HuH-7.5 (cell line): ENCODE measurements around the gene TENM4.

Experiments used
- DNase-seq: peaks from one replicate; pipeline ENCODE4 v3.0.0; 2011; ENCODE audit warnings: low spot score

The TENM4 gene

DNA sequence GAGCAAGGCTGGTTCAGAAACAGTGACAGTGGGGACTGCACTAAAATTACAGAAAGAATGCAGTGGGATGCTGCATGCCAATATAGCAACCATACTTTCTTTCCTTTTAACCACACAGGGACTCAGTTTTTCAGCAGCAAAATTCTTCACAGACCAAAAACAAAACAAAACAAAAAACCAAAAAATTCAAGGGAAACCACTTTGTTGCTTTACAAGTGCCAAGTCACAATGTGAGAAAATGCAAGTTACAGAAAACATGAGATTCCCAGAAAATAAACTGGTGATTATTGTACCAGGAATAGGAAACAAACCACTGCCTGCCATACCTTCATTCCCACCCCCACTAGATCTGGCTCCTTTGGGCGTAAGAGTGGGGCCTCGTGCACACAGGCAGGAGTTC lies 52.6 kb downstream of the TENM4 start:
- no peak for DNase-seq

DNA sequence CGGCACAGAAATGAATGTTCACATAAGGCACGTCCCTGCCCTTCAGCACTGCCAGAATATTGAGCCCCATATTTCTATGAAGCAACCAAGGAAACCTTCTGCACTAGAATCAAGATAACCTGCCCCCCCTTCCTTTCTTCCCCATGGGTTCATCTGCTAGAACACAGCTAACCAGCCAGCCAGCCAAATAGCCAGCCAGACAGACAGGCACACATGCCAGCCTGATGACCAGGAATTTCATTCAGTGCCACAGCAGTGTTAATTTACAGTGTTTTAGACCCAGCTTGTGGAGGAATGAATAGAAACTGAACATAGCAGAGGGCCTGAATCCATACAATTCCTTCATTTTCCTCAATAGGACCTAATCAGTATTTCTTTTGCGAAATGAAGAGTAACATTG lies 57.0 kb downstream of the TENM4 start:
- DNase-seq, result no peak

DNA sequence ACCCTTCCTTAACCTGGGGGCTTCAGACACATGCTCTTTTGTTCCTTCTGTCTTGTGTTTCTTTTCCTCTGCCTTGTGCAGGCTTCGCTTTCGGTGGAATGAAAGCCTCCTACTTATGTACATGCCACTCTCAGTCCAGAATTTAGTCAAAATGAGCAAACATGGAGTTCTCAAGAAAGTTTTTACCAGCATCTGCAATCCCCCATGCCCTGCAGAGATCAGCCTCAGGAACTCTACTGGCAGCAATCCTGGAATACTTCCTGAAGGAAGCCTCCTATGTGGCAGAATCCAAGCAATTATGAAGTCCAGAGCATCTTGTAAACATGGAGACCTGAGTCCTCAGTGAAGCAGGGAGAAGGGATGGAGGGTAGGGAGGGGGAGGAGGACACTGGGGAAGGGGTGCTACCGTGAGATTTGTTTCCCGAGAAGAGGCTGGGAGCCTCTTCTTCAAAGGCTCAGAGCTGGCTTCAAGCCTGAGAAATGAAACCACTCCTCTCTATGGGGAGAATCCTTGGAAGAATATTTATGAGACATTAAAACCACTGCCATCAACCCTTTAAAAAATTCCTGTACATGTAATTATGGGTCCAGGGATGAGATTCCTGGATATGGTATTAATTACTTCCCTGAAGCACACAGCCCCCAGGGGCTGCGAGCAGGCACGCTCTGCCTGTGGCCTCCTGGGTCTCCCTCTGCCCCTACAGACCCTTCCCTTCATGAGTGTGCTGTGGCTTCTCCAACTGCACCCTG lies 58.4 kb downstream of the TENM4 start:
- no peak for DNase-seq

DNA sequence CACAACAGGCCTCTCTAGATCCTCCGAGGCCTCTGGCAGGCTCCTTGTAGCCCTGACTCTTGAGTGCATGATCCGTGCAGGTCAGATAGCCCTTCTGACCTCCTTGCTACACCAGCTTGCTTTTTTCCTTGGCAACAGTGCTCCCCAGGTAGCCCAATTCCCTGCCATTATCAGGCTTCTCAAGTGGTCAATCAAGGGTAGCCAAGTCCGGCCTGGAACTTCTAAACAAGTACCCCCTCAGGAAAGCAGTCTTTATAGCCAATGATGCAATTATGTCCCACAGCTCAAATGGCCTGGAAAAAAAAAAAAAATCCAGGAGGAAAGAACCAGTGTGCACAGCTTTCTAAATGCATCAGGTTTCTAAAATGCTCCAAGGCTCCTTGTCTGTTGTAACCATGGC lies 59.8 kb downstream of the TENM4 start:
- no peak for DNase-seq

DNA sequence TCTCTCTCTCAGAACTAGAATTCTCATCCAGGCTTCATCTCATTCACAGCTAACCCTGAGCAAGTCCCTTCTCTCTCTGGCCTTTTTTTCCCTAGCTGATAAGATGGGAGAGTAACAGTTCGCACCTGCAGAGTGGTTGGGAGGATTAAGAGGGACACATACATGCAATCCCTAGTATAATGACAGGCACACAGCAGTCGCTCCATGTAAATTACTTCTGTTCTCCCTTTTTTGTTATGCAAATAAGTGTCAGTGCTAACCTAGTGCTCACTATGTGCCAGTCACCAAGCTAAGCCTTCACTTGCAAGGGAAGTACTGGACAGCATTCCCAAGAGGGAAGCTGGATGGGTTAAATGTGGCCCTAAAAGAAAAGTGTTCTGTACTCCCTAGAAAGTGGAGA lies 63.4 kb downstream of the TENM4 start:
- no peak for DNase-seq

DNA sequence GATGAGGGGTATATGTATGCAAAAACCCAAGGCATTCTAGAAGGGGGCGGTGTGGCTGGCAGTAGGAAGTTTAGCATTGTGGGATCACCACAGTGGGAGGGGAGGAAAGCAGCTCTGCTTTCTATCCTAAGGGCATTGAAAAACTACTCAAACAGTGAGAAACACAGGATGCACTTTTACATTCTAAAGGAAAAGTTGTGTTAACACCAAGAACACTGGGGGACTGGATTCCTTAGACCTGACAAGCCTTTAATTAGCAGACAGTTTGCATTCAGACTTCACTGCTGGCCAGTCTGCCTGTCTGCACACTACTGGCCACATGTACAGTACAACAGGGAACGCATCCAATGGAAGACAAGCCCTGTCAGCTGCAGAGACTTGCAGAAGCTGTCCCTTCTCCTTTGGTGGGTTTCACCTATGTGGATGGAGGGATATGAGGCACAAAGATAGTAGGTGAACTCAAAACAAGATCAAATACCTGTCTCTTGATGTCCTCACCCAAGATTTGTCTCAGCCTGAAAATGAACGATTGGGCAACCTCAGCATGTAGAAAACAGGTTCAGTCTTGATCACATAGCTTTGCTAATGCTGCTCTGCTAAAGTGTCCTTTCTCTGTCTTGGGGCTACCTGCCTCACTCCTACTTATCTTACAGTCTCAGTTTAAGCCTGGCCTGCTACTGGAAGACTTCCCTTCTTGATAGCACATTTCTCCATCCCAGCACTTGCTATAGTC lies 64.8 kb downstream of the TENM4 start:
- no peak for DNase-seq

DNA sequence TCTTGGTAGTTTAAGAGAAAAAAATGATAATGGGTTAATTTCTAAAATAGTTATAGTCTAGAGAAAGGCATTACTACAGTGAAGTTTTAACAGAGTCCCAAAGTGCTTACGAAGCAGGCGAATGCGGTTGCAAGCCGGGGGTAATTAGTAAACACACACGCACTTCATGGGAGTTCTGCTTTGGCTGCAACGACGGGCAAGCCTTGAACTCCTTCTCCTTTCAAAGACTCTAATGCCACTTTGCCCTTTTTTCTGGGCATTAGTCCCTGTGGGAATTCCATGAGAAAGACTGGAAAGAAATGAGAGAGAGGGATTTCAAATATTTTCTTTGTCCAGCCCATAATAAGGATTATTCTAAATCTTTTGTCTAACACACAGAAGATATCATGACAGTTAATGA lies 66.1 kb downstream of the TENM4 start:
- no peak for DNase-seq

DNA sequence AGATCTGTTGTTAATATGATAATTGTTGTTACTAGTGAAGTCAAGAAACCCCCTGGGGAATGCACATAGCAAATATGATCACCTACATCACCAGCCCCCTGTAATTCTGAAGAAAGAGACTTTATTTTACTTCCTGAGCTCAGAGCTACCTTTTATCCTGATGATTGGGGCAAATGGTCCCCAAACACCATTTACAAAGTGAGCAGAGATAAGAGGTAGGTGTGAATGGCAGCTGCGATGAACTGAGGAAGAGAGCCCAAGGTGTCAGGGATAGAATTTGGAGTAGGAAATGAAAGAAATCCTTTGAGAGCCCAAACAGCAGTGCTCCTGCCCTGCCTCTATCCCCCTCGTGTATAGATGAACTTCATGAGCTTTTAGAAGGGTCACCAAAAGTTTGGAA lies 69.1 kb downstream of the TENM4 start:
- DNase-seq, result no peak

DNA sequence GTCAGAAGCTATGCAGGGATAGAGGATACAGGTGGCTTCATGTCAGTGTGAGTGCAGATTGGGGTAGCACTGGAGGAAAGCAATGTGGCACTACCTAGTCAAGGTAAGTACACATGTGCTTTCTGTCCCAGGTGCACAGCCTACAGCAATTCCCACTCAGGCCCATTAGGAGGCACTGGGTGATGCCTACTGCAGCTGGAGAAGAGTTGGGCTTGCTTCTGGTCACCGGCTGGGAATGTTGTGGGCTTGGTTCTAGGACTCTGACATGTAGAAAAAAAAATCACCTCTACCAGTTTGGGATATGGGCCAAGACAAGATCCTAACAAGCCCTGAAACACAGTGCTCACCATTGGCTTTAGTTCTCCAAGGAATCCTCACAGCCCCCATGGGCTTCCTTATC lies 69.7 kb downstream of the TENM4 start:
- DNase-seq, result no peak

DNA sequence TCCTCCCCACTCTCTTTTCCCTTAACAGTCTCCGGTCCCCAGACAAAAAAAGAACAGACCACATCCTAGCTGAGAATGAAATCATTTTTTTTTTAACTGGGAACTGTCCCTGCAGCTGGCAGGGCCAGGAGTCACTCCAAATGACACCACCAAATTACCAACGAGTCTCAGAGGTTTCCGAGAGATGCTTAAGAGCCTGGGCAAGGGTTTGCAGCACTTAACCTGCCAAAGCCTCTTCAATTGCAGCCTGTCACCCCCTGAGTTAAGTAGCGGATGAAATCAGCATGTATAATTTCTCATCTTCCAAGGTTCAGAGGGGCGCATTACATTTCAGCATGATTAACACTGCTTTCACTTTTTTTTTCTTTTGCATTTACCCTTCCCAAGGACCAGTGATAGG lies 71.8 kb downstream of the TENM4 start:
- no peak for DNase-seq

DNA sequence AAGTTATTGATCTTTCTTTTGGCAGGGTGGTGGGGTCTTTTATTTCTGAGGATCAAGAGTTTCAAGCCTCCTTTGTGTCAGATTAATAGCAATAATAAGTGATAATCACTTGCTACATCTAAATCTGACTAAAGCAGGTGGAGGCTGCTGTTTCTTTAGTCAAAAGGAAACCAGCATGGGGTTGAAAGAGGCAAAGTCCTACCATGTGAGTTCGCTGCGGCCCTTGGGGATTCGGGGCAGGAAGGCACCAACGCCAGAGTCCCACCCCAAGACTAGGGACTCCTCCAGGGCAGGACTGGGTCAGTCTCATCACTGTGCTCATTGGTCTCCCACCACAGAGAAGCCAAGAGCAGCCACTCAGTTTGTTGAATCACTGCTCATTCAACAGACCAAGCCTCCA lies 73.0 kb downstream of the TENM4 start:
- DNase-seq, result no peak

DNA sequence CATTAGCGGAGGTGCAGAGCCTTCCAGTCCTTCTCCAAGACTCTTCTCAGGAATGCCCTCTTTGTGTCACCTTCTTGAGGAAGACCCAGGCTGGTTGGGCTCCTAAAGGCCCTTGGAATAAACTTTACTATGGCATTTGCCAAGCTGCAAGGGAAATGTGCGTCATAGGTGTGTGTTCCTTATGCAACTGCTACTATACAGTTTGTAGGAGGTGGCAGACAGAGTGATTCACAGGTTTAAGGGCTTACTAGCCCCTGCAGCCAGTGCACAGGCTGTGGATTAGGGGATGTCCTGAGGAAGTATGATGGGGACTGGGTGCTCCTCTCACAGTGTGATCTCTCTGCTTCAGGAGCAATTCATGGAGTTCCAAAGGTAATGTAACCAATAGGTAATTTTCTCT lies 74.6 kb downstream of the TENM4 start:
- DNase-seq, result no peak

DNA sequence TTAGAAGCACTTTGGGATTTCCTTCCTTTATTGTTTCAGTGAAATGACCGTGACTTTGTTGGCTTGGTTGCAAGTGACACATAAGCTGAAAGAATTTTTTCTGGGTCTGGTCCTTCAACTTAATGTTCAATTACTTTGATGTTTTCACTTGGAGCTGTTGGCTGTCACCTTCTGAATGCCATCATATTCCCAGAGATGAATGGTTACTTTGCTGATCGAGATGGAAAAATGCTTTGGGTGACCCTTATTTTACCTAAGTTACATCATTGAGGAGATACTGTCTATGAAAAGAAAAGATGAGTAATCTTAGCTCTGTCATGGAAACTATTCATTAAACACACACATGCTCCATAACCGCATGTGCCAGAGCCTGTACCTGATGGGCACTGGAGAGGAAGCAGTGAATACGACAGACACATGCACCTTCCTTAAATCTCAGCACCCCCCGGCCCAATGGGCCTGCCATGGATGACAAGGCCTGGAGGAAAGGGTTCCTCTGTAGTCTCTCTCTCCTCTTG lies 76.9 kb downstream of the TENM4 start:
- DNase-seq, result no peak

DNA sequence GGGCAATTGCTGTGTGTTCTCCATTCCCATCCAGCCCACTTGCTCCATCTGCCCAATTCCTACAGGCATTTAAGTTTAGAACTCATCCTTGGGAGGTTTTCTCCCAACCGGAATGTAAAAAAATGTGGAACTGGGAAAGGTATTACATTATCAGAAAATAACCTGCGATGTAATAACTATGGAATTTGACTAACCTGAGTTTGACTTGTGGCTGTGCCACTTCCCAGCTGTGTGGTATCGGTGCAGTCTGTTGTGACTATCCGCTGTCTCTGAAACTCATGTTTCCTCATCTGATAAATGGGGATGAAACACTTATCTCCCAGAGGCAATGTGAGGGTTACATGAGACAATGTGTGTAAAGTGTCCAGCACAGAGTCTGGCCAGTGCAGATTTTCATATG lies 77.6 kb downstream of the TENM4 start:
- no peak for DNase-seq

DNA sequence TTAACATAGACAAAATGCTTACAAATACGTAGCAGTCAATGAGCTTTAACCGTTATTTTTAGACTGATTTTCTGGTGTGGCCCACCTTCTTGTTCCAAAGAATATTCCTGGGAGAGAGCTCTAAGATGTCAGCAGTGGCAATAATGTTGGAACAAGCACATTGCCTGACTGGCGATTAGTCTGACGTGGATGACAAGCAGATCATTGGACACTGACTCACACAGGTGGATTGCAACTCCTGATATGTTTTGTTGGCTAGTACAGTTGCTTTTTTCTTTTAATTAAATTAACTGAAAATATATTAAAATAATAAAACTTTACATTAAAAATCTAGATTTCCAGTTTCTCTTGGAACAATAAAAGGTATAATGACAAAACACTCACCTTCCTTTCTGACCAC lies 78.0 kb downstream of the TENM4 start:
- no peak for DNase-seq

DNA sequence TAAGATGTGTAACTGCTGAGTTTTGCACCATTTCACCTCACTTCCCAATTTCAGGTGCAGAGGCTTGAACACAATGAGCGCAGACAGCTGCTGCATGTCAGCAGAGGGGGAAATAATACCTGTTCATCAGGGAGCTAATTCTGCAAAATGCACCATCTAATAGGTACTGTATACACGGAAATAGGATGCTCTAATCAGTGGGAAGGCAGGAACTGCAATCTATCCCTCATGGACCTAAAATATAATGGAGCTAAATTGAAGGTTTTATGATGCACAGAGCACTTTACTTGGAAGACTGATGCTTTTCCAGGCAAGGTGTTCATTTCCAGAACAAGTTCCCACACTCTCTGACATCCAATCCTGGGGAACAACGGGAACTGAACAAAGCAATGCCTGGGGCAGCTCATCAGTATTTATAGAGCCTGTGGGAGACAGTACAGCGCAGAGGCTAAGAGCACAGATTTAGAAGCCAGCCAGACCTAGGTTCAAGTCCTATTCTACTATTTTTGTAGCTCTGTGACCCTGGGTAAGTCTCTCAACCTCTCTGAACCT lies 78.5 kb downstream of the TENM4 start:
- DNase-seq, result no peak

DNA sequence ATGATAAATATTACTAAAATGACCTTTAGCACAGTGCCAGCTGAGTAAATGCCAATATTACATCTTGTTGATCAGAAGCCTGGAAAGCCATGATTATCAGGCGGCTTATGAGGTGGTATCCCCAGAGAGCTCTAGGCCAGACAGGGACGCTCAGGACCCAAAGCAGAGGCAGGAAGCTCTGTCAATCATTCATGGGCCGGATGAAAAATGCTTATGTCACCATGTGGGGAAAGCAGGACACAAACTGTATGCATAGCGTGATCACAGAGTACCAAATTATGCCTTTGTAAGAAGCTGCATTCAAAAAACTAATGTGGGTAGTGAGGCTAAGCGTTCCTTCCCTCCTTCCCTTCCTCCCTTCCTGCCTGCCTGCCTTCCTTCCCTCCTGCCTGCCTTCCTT lies 82.6 kb downstream of the TENM4 start:
- no peak for DNase-seq

DNA sequence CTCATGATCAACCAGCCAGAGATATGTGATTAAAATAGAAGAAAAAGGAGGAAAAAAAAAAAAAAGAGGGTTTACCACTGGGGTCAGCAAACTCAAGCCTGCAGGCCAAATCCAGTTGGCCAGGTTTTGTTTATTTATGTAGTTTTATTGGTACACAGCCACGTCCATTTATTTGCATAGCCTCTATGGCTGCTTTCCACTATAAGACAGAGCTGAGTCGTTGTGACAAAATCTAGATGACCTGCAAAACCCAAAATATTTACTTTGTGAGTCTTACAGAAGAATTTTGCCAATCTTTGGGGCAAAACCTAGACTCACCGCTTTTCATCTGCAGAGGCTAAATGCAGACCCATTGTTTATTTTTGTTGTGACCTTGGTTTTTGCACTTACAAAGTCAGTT lies 87.1 kb downstream of the TENM4 start:
- no peak for DNase-seq

DNA sequence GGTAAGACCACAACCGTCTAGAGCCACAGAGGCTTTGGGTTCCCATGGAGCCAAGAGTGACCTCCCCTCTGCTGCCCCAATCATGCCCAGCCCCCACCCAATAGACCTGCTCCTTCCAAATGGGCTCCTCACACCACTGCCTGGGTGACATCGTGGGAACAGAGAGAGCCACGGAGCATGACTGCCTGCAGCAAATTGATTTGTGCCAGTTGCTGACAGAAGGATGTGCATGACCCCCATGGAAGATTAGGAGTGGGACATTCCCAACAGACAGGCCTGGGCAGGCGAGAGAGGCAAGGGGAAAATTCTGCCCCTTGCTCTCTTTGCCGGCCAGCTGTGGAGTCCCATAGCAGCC lies 88.5 kb downstream of the TENM4 start:
- DNase-seq, result no peak

DNA sequence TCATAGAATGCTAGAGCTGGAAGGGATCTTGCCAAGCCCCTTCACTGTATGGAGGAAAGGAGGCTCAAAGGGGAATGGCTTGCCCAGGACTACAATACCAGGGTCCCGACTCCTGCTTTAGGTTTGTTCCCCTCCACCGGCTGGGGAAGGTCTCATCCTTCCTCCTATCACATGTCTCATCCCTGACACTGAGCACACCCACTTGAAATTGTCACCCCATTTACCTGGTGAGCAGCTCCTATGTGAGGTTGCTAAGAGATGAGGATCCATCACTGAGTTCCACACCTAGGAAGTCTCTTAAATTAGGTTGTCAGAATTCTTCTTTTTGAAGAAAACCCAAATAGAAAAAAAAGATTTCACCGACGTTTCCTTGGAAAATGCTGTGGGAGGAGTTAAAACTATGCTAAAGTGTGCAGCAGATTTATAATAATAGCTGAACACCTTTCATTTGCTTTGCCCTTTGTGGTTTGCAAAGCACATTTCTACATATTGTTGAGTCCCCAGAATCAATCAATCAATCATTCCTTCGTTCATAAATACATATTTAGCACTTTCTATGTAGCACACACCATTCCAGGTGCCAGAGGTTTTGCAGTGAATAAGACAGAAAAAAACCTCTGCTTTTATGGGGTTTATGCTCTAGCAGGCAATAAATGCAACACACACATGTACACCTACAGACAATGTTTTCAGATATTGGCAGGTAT lies 91.7 kb downstream of the TENM4 start:
- DNase-seq, result no peak

DNA sequence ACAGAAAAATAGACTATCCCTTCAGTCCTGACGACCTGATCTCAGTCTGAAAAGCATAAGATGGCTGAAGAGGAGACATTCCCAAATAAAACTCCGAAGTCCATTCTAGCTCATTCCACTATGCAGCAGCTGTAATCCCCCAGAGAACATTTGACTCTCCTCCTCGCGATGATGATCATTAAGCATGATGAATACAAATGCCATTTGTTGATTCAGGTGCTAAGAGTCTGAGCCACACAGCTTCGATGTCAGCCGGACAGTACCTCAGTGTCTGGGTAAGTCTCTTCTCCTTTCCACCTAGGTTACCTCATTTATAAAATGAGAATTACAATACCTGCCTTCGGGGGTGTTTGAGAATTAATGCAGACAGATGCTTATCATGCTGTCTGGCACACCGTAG lies 94.8 kb downstream of the TENM4 start:
- no peak for DNase-seq

DNA sequence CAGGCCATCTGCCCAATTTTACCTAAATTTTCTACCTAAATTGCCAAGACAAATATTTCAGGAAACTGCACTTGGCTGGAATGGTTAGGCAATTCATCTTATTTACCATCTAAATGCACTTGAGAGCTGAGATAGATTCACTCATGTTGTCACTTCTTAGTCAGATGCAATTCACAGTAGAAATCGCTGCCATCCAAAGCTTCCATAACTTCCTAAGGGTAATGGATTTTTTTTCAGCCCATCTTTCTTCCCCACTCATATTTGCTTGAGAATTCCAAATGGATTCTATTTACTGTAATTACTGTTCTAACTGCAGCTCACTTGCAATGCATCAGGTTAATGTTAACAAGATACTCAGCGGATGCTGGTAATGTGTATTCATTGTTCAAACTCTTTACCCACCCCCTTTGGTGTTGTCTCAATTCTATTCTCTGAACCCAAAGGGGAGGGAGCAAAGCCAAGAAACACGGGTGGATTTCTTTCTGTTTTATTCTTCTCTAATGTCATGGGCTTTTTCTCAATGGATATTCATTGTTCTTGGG lies 96.0 kb downstream of the TENM4 start:
- DNase-seq, result no peak

DNA sequence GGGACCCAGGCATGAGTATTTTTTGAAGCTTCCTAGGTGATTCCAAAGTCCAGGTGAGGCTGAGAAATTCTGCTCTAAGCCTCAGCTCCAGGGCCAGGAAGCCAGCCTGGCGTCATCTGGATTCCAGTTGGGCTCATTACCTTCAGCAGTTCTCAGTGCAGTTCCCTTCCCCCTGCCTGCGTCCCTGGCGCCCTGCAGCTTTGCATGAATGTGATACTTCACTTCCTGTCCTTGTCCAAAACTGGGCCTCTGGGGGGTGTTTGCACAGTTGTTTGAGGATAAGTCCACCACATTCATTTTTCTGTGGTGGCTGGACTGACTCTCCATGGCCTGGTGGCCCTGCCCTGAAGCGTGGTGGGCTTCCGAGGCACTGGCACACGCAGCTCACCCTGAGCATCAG lies 98.1 kb downstream of the TENM4 start:
- no peak for DNase-seq
